ENCODE measurements around the gene TMEM217.

Gene TMEM217

DNA sequence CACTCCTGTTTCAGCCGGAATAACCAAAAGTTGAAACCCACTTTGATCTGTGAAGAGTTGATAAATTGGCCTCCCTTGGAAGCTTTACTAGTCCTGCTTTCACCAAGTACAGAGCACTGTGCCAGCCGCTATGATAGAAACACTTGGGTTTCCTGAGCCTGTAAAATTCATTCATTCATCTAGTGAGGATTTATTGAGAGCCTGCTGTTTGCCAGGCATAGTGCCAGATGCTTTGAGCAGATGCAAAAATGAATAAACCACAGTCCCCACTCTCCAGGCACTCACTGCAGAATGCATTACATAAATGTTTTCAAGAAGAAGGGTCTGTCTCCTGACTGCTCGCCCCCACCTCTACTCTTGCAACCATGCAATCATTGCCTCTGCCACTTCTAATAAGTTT, 25.3 kb upstream of the TMEM217 start:
- Histone ChIP-seq H3K36me3 (replicated peaks) (peaks cover 47% of the 10 kb centered on the region), H3K27me3 (replicated peaks) (no peaks in the 10 kb centered on the region), H3K27ac (no peak overlapping the region), H3K4me3 (ENCODE audit: low read depth, low read length) (no peak overlapping the region)
- TF ChIP-seq, protein P1, sequence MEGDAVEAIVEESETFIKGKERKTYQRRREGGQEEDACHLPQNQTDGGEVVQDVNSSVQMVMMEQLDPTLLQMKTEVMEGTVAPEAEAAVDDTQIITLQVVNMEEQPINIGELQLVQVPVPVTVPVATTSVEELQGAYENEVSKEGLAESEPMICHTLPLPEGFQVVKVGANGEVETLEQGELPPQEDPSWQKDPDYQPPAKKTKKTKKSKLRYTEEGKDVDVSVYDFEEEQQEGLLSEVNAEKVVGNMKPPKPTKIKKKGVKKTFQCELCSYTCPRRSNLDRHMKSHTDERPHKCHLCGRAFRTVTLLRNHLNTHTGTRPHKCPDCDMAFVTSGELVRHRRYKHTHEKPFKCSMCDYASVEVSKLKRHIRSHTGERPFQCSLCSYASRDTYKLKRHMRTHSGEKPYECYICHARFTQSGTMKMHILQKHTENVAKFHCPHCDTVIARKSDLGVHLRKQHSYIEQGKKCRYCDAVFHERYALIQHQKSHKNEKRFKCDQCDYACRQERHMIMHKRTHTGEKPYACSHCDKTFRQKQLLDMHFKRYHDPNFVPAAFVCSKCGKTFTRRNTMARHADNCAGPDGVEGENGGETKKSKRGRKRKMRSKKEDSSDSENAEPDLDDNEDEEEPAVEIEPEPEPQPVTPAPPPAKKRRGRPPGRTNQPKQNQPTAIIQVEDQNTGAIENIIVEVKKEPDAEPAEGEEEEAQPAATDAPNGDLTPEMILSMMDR (IDR thresholded peaks at IDR 0.05; ENCODE audit: low read depth, low read length, missing control alignments) = no peak
- no peak for DNase-seq
- in situ Hi-C loops (cut with HindIII; ENCODE audit: low pct_ligation_motif_present, low sequenced_read_pairs) = no loop called here

DNA sequence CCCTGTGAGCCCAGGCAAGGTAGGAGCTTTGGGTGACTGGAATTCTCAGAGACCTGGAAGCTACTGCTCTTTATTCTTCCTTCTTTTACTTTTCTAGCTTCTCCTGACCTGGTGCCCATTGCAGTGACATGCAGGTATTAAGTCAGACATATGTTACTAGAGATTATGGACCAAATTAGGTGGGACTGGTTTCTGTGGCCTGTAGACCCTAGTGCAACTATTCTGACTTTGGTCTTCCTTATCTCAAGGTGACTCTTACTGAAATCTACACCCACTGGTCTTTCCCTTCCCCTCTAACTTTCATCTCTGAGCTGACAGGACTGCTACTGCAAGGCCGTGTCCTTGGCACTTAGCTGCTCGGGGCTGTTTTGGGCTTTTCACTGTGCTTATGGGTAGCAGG, 24.4 kb upstream of the TMEM217 start:
- in situ Hi-C loops (cut with HindIII; ENCODE audit: low pct_ligation_motif_present, low sequenced_read_pairs) = no loop called here

DNA sequence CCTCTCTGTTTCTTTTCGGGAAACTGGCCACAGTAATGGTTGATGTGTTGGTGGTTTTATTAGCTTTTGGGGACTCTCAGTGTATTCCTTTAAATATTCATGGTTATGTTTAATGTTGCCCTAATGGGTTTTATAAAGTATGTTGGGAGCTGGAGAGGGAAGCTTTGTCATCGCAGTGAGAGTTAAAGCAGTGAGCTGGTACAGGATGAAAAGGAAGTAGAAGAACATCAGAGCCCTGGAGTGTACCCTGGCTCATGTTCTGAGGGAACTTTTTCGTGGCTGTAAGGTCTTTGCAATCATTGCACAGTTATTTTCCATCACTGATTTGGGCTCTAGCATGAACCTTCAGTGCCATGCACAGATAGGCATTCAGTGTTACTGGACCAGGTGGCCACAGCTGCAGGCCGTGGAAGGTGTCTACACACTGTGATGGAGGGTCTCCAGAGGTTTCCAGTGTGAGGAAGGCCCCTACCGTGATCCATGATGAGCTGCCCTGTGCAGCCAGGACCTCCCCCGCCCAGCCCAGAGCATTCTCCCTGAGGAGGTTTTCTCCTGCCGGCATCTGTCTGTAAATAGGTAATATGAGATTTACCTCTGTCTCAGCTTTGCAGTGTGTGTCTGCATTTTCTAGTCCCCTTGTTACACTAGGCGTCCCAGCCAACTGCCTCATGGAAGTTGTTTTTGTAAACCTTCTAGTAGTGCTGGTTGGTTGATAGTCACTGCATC, 22.4 kb upstream of the TMEM217 start:
- TF ChIP-seq, protein P1 (IDR thresholded peaks at IDR 0.05; ENCODE audit: low read depth, low read length, missing control alignments) = no peak
- DNase-seq = no peak
- Histone ChIP-seq H3K4me3 (ENCODE audit: low read depth, low read length) (no peak overlapping the region), H3K27me3 (replicated peaks) (no peaks in the 10 kb centered on the region), H3K27ac (no peak overlapping the region), H3K36me3 (replicated peaks) (peaks cover 34% of the 10 kb centered on the region)
- in situ Hi-C loops (cut with HindIII; ENCODE audit: low pct_ligation_motif_present, low sequenced_read_pairs) = no loop called here

More for the DNA sequence above, 24.4 kb upstream of the TMEM217 start:
- Histone ChIP-seq H3K27ac (no peak overlapping the region), H3K4me3 (ENCODE audit: low read depth, low read length) (no peak overlapping the region), H3K36me3 (replicated peaks) (peaks cover 46% of the 10 kb centered on the region), H3K27me3 (replicated peaks) (no peaks in the 10 kb centered on the region)
- DNase-seq = no peak
- TF ChIP-seq, protein P1 (IDR thresholded peaks at IDR 0.05; ENCODE audit: low read depth, low read length, missing control alignments) = no peak

DNA sequence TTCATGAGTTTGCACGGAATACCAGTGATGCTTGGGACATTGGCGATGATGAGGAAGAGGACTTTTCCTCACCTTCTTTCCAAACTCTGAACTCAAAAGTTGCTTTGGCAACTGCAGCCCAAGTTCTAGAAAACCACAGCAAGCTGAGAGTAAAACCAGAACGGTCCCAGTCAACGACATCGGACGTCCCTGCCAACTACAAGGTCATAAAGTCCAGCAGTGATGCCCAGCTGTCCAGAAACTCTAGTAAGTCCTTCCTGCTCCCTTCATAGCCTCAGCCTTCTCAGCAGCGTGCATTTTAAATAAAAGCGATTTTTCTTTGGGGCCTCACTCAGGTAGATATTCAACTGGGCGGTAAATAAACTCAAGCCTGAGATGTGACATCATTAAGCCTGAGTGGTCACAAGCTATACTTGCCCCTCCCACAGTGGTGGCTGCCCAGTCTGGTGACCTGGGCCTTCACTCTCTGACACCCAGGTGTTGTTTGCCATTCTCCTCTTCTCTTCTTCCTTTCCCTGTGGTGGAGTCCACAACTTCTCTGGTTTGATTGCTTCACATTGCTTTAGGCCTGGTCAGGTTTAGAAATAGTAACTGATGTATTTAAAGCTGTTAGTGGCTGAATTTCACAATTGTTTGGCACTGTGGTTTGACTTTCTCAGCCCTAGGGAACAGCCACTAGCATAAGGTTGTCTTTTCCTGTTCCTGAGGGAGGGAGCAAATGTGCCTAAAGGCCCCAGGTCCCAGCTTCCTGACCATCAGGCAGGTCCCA, 21.6 kb upstream of the TMEM217 start:
- TF ChIP-seq, protein P1 (IDR thresholded peaks at IDR 0.05; ENCODE audit: low read depth, low read length, missing control alignments) = no peak
- no peak for DNase-seq
- no peak overlapping the region for H3K27ac ChIP-seq
- H3K4me3 ChIP-seq (ENCODE audit: low read depth, low read length) = no peak overlapping the region
- H3K36me3 ChIP-seq (replicated peaks) = peaks cover 29% of the 10 kb centered on the region
- no peaks in the 10 kb centered on the region for H3K27me3 ChIP-seq (replicated peaks)
- in situ Hi-C loops (cut with HindIII; ENCODE audit: low pct_ligation_motif_present, low sequenced_read_pairs) = no loop called here

DNA sequence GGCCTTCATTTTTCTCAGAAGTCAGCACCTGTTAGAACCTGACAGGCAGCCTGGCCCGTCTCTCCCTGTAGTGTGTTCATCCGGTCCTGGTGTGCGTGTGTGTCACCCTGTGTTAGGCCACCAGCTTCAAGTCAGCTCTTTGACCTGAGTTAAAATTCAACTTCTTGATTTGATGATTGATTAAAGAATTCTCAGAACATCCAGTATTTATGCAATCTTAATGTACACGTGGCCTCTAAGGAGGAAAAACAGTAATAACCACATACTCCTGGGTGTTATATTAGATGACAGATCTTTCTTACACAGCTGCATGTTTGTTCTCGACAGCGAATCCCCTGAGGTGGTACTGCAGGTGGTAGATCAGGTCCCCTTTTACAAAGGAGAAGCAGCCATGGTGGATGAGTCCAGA, 19.1 kb upstream of the TMEM217 start:
- in situ Hi-C loops (cut with HindIII; ENCODE audit: low pct_ligation_motif_present, low sequenced_read_pairs) = no loop called here
- DNase-seq = no peak
- peaks cover 5% of the 10 kb centered on the region for H3K36me3 ChIP-seq (replicated peaks)
- no peak overlapping the region for H3K4me3 ChIP-seq (ENCODE audit: low read depth, low read length)
- TF ChIP-seq, protein P1 (IDR thresholded peaks at IDR 0.05; ENCODE audit: low read depth, low read length, missing control alignments) = no peak
- H3K27ac ChIP-seq = no peak overlapping the region
- no peaks in the 10 kb centered on the region for H3K27me3 ChIP-seq (replicated peaks)
